Calu3 (cell line): ENCODE data around the gene AOAH. TPM values are rescaled to one million over a fixed set of nuclear protein-coding genes. Genes with fewer than 3 reads are reported as not detected.

Experiments used
- BruUV-seq: library from RNA; stranded (reverse); fragments of 400-500 nt; replicated peaks from 2 replicates; lab custom pipeline; 2021; lab: Mats Ljungman, UMichigan
- CTCF ChIA-PET: fragments of 300-600 bp; sonication (Branson Sonifier 250); formaldehyde crosslinking; loops from one replicate; lab custom pipeline; 2022; ENCODE audit warnings: antibody characterized with exemption; lab: Charles Lee
- DNase-seq: peaks from one replicate; pipeline ENCODE4 v3.0.0; 2022
- H3K27ac Mint-ChIP-seq: one replicate; pipeline ENCODE4 v1.8.0; 2022; ENCODE audit warnings: mixed read lengths; ENCODE audit not compliant: unreplicated experiment
- H3K27me3 Mint-ChIP-seq: one replicate; pipeline ENCODE4 v1.8.0; 2022; ENCODE audit warnings: mixed read lengths; ENCODE audit not compliant: unreplicated experiment
- H3K36me3 Mint-ChIP-seq: one replicate; pipeline ENCODE4 v1.8.0; 2022; ENCODE audit warnings: mild to moderate bottlenecking, moderate library complexity, mixed read lengths; ENCODE audit not compliant: insufficient read depth, unreplicated experiment
- H3K4me1 Mint-ChIP-seq: one replicate; pipeline ENCODE4 v1.8.0; 2022; ENCODE audit warnings: mild to moderate bottlenecking, low read depth, mixed read lengths; ENCODE audit not compliant: unreplicated experiment
- H3K4me3 Mint-ChIP-seq: one replicate; pipeline ENCODE4 v1.8.0; 2022; ENCODE audit warnings: mild to moderate bottlenecking, low read depth, moderate library complexity, mixed read lengths; ENCODE audit not compliant: unreplicated experiment
- H3K9me3 Mint-ChIP-seq: one replicate; pipeline ENCODE4 v1.8.0; 2022; ENCODE audit warnings: low read depth, mixed read lengths; ENCODE audit not compliant: unreplicated experiment
- intact Hi-C: fragments of 100-400 bp; cut with micrococcal nuclease; formaldehyde crosslinking; loops from one replicate; pipeline ENCODE4 v1.10.0; 2022; ENCODE audit not compliant: unreplicated experiment
- total RNA-seq: library from RNA; stranded (reverse); gene quantifications from 2 replicates; pipeline ENCODE4 v1.2.3, GENCODE V29; 2022
- TF ChIP-seq, protein P1 (sequence below): fragments of 200-600 bp; IDR thresholded peaks from one replicate; pipeline ENCODE4 v1.8.0; 2022; ENCODE audit warnings: antibody characterized with exemption; ENCODE audit not compliant: unreplicated experiment

AOAH gene
- total RNA-seq, 1 experiment from 2014 or later: not detected

GRCh38 chr7:36571190-36571560 is 153.1 kb downstream of the AOAH start:
- intact Hi-C loops: no loop called here
- Mint-ChIP-seq H3K4me3 (no peak overlapping the region), H3K4me1 (no peaks in the 10 kb centered on the region), H3K36me3 (no peaks in the 10 kb centered on the region), H3K27ac (no peak overlapping the region), H3K27me3 (peaks cover 21% of the 10 kb centered on the region), H3K9me3 (no peaks in the 10 kb centered on the region)
- DNase-seq: no peak
- CTCF ChIA-PET: no interaction called here
- no TSS peak for BruUV-seq
- TF ChIP-seq, protein P1, sequence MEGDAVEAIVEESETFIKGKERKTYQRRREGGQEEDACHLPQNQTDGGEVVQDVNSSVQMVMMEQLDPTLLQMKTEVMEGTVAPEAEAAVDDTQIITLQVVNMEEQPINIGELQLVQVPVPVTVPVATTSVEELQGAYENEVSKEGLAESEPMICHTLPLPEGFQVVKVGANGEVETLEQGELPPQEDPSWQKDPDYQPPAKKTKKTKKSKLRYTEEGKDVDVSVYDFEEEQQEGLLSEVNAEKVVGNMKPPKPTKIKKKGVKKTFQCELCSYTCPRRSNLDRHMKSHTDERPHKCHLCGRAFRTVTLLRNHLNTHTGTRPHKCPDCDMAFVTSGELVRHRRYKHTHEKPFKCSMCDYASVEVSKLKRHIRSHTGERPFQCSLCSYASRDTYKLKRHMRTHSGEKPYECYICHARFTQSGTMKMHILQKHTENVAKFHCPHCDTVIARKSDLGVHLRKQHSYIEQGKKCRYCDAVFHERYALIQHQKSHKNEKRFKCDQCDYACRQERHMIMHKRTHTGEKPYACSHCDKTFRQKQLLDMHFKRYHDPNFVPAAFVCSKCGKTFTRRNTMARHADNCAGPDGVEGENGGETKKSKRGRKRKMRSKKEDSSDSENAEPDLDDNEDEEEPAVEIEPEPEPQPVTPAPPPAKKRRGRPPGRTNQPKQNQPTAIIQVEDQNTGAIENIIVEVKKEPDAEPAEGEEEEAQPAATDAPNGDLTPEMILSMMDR: no peak

DNA sequence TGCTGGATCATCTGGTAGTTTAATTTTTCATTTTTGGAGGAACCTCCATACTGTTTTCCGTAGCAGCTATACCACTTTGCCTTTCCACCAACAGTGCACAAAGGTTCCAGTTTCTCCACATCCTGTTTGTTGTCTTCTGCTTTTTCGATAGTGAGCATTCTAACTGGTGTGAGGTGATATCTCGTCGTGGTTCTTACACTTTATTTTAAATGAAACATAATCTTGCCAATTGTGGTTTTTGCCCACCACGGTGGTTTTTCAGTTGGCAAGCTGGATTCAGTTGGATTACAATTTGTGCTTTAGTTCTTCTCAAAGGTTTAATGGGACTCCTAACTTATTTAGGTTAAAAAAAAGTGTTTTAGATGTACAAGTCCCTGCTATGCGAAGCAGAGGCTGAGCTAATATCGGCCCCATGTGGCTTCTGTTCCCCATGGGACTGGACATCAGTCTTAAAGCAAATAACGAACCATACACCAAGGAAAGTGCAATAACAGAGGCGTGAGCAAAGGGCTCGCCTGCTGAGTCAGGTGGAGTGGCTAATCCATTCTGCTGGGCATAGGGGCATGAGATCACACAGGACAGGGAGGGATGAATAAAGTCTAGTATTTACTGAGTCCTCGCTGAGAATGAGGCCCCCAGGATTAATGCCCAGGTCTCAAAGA is 153.6 kb downstream of the AOAH start:
- peaks cover 21% of the 10 kb centered on the region for H3K27me3 Mint-ChIP-seq
- H3K27ac Mint-ChIP-seq: no peak overlapping the region
- TF ChIP-seq, protein P1: no peak
- H3K36me3 Mint-ChIP-seq: no peaks in the 10 kb centered on the region
- no peaks in the 10 kb centered on the region for H3K9me3 Mint-ChIP-seq
- H3K4me3 Mint-ChIP-seq: no peak overlapping the region
- H3K4me1 Mint-ChIP-seq: no peaks in the 10 kb centered on the region
- intact Hi-C loops: no loop called here
- no peak for DNase-seq
- CTCF ChIA-PET: no interaction called here
- no TSS peak for BruUV-seq

DNA sequence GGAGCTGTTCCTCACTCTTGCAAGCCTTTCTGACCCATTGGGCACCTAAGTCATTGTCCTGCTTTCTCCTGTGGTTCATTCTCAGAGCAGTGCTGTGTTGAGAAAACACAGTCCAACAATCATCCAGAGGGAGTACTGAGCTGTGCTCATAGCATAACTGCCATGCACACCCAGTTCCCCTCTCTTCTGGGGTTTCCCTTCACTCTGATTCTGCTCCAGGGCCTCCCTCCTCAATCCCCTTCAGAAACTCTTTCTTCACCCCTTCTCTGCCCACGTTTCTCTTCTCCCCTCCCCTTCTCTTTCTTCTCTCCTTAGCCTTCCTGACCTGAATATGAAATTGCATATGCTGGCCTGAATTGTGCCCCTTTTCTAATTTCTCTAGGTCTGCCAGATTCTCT is 155.8 kb downstream of the AOAH start:
- Mint-ChIP-seq H3K9me3 (no peaks in the 10 kb centered on the region), H3K27ac (no peak overlapping the region), H3K4me1 (no peaks in the 10 kb centered on the region), H3K36me3 (no peaks in the 10 kb centered on the region), H3K4me3 (no peak overlapping the region), H3K27me3 (peaks cover 33% of the 10 kb centered on the region)
- DNase-seq: no peak
- intact Hi-C loops: no loop called here
- CTCF ChIA-PET: no interaction called here
- BruUV-seq: no TSS peak
- TF ChIP-seq, protein P1: no peak

- intact Hi-C loops: no loop called here
- Mint-ChIP-seq H3K36me3 (no peaks in the 10 kb centered on the region), H3K4me1 (no peaks in the 10 kb centered on the region), H3K27me3 (peaks cover 38% of the 10 kb centered on the region), H3K4me3 (no peak overlapping the region), H3K27ac (no peak overlapping the region), H3K9me3 (no peaks in the 10 kb centered on the region)
- TF ChIP-seq, protein P1: no peak
- CTCF ChIA-PET: no interaction called here
- no peak for DNase-seq
- no TSS peak for BruUV-seq
Measured at GRCh38 chr7:36567699-36568451, 156.4 kb downstream of the AOAH start.
